Measurements from ENCODE around the gene CCR5AS.

CCR5AS gene

GRCh38 chr3:46375218-46375617 lies 31.6 kb downstream of the CCR5AS start:
- no peak for DNase-seq

- DNase-seq = no peak
Measured at GRCh38 chr3:46374755-46375154, 32.1 kb downstream of the CCR5AS start.

- DNase-seq = no peak
Measured at GRCh38 chr3:46372492-46373359, 34.1 kb downstream of the CCR5AS start.

- DNase-seq = no peak
Measured at GRCh38 chr3:46371519-46372340, 35.1 kb downstream of the CCR5AS start.

- DNase-seq = no peak
Measured at GRCh38 chr3:46370839-46371518, 35.9 kb downstream of the CCR5AS start, which contains the start of gene CCR5. TSS of gene CCR5 (plus strand) at chr3:46370946. CDS start at chr3:46372903, 1,957 bp downstream.

- DNase-seq = no peak
Measured at GRCh38 chr3:46369675-46370132, 37.2 kb downstream of the CCR5AS start.

- no peak for DNase-seq
Measured at GRCh38 chr3:46369151-46369550, 37.7 kb downstream of the CCR5AS start.

GRCh38 chr3:46368569-46368968 lies 38.3 kb downstream of the CCR5AS start:
- no peak for DNase-seq

GRCh38 chr3:46367811-46368210 lies 39.1 kb downstream of the CCR5AS start:
- no peak for DNase-seq

- DNase-seq = no peak
Measured at GRCh38 chr3:46365737-46366524, 40.9 kb downstream of the CCR5AS start.

GRCh38 chr3:46365041-46365440 lies 41.8 kb downstream of the CCR5AS start:
- DNase-seq = no peak

- no peak for DNase-seq
Measured at GRCh38 chr3:46361408-46362283, 45.2 kb downstream of the CCR5AS start.

- DNase-seq = no peak
Measured at GRCh38 chr3:46360907-46361306, 46.0 kb downstream of the CCR5AS start.

GRCh38 chr3:46359733-46360493 lies 47.0 kb downstream of the CCR5AS start:
- peak; percentile 43 for DNase-seq

GRCh38 chr3:46358466-46358865 lies 48.4 kb downstream of the CCR5AS start:
- DNase-seq = no peak

GRCh38 chr3:46356909-46357308 lies 50.0 kb downstream of the CCR5AS start:
- no peak for DNase-seq

- DNase-seq = no peak
Measured at GRCh38 chr3:46356276-46356675, 50.6 kb downstream of the CCR5AS start.

GRCh38 chr3:46354984-46355383 lies 51.9 kb downstream of the CCR5AS start:
- no peak for DNase-seq

GRCh38 chr3:46354478-46354877 lies 52.4 kb downstream of the CCR5AS start:
- no peak for DNase-seq

- DNase-seq = no peak
Measured at GRCh38 chr3:46353647-46354410, 53.0 kb downstream of the CCR5AS start, which contains the start of gene CCR2. TSS of gene CCR2 (plus strand) at chr3:46354111. CDS start at chr3:46357528, 3,417 bp downstream.

All from NCI-H1694 treated with DMSO at 0.1 percent for 48 hours (cell line).